K562 (cell line): Measurements from ENCODE around the gene ADGRG1. TPM values are rescaled to one million over a fixed set of nuclear protein-coding genes. Genes with fewer than 3 reads are reported as not detected.
A peak's percentile ranks its signal among the peaks of the same experiment; 100 is the strongest.

ENCODE experiments used
- CREBBP ChIP-seq: IDR thresholded peaks from one replicate; pipeline ENCODE4 v1.6.1; 2012; ENCODE audit warnings: low read depth, mild to moderate bottlenecking, control low read depth, inconsistent platforms, low read length
- KDM5B ChIP-seq: fragments of 200-600 bp; sonication (generic); IDR thresholded peaks from 2 replicates; pipeline ENCODE4 v1.6.1; 2012; ENCODE audit warnings: low read depth, mild to moderate bottlenecking, moderate library complexity, low read length, control low read depth, inconsistent platforms; ENCODE audit not compliant: insufficient replicate concordance
- PPARD ChIP-seq: fragments of 250-450 bp; sonication (Bioruptor Pico); IDR thresholded peaks from 2 replicates; pipeline ENCODE4 v1.8.0; 2022; ENCODE audit warnings: inconsistent platforms, mild to moderate bottlenecking, moderate library complexity
- PTBP1 ChIP-seq: fragments of 200-400 bp; formaldehyde crosslinking; IDR thresholded peaks from 2 replicates; pipeline ENCODE4 v1.6.1; 2017; ENCODE audit warnings: low read depth, low read length
- PURB ChIP-seq: sonication (generic); formaldehyde crosslinking; IDR thresholded peaks from 2 replicates; pipeline ENCODE4 v1.9.0; 2021; ENCODE audit warnings: low read depth, mild to moderate bottlenecking, missing genetic modification reagents
- SMAD4 ChIP-seq: fragments of 250-450 bp; sonication (Bioruptor Pico); conservative IDR thresholded peaks from 2 replicates; pipeline ENCODE4 v1.8.0; 2021; ENCODE audit warnings: inconsistent platforms, mild to moderate bottlenecking, moderate library complexity
- TRIM28 ChIP-seq: fragments of 450-650 bp; IDR thresholded peaks from 2 replicates; pipeline ENCODE4 v1.6.1; 2017
- ZNF124 ChIP-seq: sonication (generic); formaldehyde crosslinking; IDR thresholded peaks from 2 replicates; pipeline ENCODE4 v1.8.1; 2022; ENCODE audit warnings: missing genetic modification reagents
- ZNF717 ChIP-seq: fragments of 250-450 bp; sonication (Bioruptor Pico); IDR thresholded peaks from 2 replicates; pipeline ENCODE4 v1.5.0; 2021
- polyA plus RNA-seq, 8 experiments: library from polyadenylated mRNA; depleted of rRNA in 4 of 8; stranded (reverse) in 5 of 8; unstranded in 3 of 8; fragments of >200 nt; fragmentation: Nextera tagmentation in 2 of 8; fragmentation: Illumina TruSeq in 1 of 8; extraction: Ambion mirVana in 2 of 8; extraction: Trizol in 1 of 8; gene quantifications; 2 replicates each; pipeline versions ENCODE4 v1.2.1 to v1.2.3, GENCODE V29; 2011 to 2014; ENCODE audit warnings: inconsistent platforms in 1 of 8, missing spikeins in 1 of 8
- total RNA-seq, 7 experiments: library from RNA; depleted of rRNA in 6 of 7; stranded (reverse); fragments of >200 nt in 6 of 7; fragmentation: Illumina TruSeq in 2 of 7; extraction: Trizol in 2 of 7; gene quantifications; 2 replicates each; pipeline versions ENCODE4 v1.2.1 to v1.2.3, GENCODE V29; 2011 to 2021; ENCODE audit warnings: low replicate concordance in 1 of 7
- TF ChIP-seq, protein P1 (sequence below), 2 experiments: fragments of 450-650 bp; formaldehyde crosslinking in 1 of 2; IDR thresholded peaks; 2 replicates each; pipeline versions ENCODE4 v1.4.0 to v1.6.1; 2014 to 2020; ENCODE audit warnings: mild to moderate bottlenecking in 2 of 2, borderline replicate concordance in 1 of 2, low read depth in 1 of 2
- TF ChIP-seq, protein P2 (sequence below): fragments of 450-650 bp; IDR thresholded peaks from 2 replicates; pipeline ENCODE4 v1.7.0; 2016; ENCODE audit warnings: borderline replicate concordance
- TF ChIP-seq, protein P3 (sequence below): fragments of 150-350 bp; conservative IDR thresholded peaks from 2 replicates; pipeline ENCODE4 v1.6.1; 2014; ENCODE audit warnings: low read length
- TF ChIP-seq, protein P4 (sequence below), 2 experiments: fragments of 450-650 bp; IDR thresholded peaks; 2 replicates each; pipeline ENCODE4 v1.6.1; 2016

The ADGRG1 gene
- total and polyA plus RNA-seq, 9 of the 15 experiments (the other 6 are each of a cell fraction or from before 2014, with no cell fraction given), result 0.04 to 0.31 (median 0.16) TPM; not detected in 6

DNA sequence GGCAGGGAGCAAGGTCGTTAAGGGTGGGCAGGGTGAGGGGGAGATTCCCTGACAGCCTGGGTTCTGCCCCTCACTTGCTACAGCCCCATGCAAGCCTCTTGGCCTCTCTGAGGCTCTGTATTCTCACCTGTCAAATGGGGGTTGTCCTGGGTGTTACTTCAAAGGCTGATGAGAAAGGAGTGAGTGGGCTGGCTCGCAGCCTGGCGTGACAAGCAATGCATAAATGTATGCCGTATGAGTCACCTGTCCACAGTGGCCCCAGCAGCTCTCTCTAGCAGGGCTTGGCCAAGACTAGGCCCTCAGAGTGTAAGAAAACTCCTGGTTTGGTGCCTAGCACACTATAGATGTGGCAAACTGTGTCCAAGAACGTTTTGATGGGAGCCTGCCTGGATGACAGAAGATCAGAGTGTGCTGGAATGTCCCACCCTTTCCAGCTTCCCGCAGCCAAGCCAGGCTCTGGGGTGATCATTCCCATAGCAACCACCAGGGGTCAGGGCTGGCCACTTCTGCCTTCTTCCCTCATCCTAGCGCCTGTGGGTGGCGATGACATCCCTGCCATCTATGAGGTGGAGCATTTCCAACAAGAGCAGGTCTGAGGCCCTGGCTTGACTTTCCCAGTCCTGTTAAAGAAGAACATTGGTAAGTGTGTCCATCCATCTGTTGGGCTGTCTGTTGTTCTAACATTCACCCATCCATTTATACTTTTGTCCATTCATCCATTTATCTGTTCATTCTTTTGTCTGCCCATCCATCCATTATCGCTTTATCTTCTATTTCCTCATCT lies 37.2 kb upstream of the ADGRG1 start (continued):
- TF ChIP-seq, protein P1, sequence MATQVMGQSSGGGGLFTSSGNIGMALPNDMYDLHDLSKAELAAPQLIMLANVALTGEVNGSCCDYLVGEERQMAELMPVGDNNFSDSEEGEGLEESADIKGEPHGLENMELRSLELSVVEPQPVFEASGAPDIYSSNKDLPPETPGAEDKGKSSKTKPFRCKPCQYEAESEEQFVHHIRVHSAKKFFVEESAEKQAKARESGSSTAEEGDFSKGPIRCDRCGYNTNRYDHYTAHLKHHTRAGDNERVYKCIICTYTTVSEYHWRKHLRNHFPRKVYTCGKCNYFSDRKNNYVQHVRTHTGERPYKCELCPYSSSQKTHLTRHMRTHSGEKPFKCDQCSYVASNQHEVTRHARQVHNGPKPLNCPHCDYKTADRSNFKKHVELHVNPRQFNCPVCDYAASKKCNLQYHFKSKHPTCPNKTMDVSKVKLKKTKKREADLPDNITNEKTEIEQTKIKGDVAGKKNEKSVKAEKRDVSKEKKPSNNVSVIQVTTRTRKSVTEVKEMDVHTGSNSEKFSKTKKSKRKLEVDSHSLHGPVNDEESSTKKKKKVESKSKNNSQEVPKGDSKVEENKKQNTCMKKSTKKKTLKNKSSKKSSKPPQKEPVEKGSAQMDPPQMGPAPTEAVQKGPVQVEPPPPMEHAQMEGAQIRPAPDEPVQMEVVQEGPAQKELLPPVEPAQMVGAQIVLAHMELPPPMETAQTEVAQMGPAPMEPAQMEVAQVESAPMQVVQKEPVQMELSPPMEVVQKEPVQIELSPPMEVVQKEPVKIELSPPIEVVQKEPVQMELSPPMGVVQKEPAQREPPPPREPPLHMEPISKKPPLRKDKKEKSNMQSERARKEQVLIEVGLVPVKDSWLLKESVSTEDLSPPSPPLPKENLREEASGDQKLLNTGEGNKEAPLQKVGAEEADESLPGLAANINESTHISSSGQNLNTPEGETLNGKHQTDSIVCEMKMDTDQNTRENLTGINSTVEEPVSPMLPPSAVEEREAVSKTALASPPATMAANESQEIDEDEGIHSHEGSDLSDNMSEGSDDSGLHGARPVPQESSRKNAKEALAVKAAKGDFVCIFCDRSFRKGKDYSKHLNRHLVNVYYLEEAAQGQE (IDR thresholded peaks at IDR 0.05; ENCODE audit: borderline replicate concordance), result peak; percentile 87
- TF ChIP-seq, protein P1 (CRISPR knock-in tag; IDR thresholded peaks at IDR 0.05; ENCODE audit: low read depth), result no peak
- TF ChIP-seq ZNF717 (CRISPR knock-in tag) (no peak), KDM5B (no peak), PURB (CRISPR knock-in tag) (no peak), SMAD4 (CRISPR knock-in tag) (no peak), PTBP1 (no peak), ZNF124 (CRISPR knock-in tag) (no peak), TRIM28 (no peak), CREBBP (no peak), PPARD (CRISPR knock-in tag) (no peak)
- TF ChIP-seq, protein P2, sequence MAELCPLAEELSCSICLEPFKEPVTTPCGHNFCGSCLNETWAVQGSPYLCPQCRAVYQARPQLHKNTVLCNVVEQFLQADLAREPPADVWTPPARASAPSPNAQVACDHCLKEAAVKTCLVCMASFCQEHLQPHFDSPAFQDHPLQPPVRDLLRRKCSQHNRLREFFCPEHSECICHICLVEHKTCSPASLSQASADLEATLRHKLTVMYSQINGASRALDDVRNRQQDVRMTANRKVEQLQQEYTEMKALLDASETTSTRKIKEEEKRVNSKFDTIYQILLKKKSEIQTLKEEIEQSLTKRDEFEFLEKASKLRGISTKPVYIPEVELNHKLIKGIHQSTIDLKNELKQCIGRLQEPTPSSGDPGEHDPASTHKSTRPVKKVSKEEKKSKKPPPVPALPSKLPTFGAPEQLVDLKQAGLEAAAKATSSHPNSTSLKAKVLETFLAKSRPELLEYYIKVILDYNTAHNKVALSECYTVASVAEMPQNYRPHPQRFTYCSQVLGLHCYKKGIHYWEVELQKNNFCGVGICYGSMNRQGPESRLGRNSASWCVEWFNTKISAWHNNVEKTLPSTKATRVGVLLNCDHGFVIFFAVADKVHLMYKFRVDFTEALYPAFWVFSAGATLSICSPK, result no peak
- TF ChIP-seq, protein P3, sequence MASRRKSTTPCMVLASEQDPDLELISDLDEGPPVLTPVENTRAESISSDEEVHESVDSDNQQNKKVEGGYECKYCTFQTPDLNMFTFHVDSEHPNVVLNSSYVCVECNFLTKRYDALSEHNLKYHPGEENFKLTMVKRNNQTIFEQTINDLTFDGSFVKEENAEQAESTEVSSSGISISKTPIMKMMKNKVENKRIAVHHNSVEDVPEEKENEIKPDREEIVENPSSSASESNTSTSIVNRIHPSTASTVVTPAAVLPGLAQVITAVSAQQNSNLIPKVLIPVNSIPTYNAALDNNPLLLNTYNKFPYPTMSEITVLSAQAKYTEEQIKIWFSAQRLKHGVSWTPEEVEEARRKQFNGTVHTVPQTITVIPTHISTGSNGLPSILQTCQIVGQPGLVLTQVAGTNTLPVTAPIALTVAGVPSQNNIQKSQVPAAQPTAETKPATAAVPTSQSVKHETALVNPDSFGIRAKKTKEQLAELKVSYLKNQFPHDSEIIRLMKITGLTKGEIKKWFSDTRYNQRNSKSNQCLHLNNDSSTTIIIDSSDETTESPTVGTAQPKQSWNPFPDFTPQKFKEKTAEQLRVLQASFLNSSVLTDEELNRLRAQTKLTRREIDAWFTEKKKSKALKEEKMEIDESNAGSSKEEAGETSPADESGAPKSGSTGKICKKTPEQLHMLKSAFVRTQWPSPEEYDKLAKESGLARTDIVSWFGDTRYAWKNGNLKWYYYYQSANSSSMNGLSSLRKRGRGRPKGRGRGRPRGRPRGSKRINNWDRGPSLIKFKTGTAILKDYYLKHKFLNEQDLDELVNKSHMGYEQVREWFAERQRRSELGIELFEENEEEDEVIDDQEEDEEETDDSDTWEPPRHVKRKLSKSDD, result no peak
- TF ChIP-seq, protein P4, sequence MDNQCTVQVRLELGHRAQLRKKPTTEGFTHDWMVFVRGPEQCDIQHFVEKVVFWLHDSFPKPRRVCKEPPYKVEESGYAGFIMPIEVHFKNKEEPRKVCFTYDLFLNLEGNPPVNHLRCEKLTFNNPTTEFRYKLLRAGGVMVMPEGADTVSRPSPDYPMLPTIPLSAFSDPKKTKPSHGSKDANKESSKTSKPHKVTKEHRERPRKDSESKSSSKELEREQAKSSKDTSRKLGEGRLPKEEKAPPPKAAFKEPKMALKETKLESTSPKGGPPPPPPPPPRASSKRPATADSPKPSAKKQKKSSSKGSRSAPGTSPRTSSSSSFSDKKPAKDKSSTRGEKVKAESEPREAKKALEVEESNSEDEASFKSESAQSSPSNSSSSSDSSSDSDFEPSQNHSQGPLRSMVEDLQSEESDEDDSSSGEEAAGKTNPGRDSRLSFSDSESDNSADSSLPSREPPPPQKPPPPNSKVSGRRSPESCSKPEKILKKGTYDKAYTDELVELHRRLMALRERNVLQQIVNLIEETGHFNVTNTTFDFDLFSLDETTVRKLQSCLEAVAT (IDR thresholded peaks at IDR 0.05), result no peak
